Panc1 (cell line): Measurements from ENCODE around the gene APLP1. TPM values are rescaled to one million over a fixed set of nuclear protein-coding genes. Genes with fewer than 3 reads are reported as not detected.

Experiments used
- ATAC-seq: fragments of 200-7000 bp; cut with Tn5 transposase; 2 replicates; pipeline ENCODE4 v1.9.1; 2020; ENCODE audit warnings: mild to moderate bottlenecking, moderate library complexity
- BruUV-seq: library from RNA; stranded (reverse); fragments of 400-500 nt; replicated peaks from 2 replicates; lab custom pipeline; 2021; lab: Mats Ljungman, UMichigan
- CTCF ChIA-PET: fragments of 300-600 bp; sonication (Branson Sonifier 250); formaldehyde crosslinking; loops from one replicate; lab custom pipeline; 2022; ENCODE audit warnings: antibody characterized with exemption; lab: Charles Lee
- POLR2A ChIA-PET: fragments of 300-600 bp; sonication (Branson Sonifier 250); formaldehyde crosslinking; loops from one replicate; lab custom pipeline; 2022; ENCODE audit warnings: antibody characterized with exemption; lab: Charles Lee
- DNase-seq: peaks from one replicate; pipeline ENCODE4 v3.0.0-alpha.2; 2010; ENCODE audit warnings: low read depth, low spot score
- H3K27ac ChIP-seq: 2 replicates; pipeline ENCODE4 v1.5.1; 2011; ENCODE audit warnings: mild to moderate bottlenecking, low read length, inconsistent platforms
- H3K27me3 ChIP-seq: fragments of 200-500 bp; sonication (Bioruptor generic); 2 replicates; pipeline ENCODE4 v1.6.0; 2014; ENCODE audit warnings: low read length, inconsistent platforms; ENCODE audit not compliant: control insufficient read depth, insufficient read depth
- H3K36me3 ChIP-seq: fragments of 200-500 bp; sonication (Bioruptor generic); 2 replicates; pipeline ENCODE4 v1.5.1; 2014; ENCODE audit warnings: inconsistent platforms, mild to moderate bottlenecking, low read length, moderate library complexity; ENCODE audit not compliant: control insufficient read depth, insufficient read depth
- H3K4me1 ChIP-seq: 2 replicates; pipeline ENCODE4 v1.5.1; 2011; ENCODE audit warnings: inconsistent platforms, mild to moderate bottlenecking, low read length, moderate library complexity; ENCODE audit not compliant: control insufficient read depth, insufficient read depth
- H3K4me3 ChIP-seq, 2 experiments: 2 replicates each; pipeline ENCODE4 v1.5.1; 2011 to 2012; ENCODE audit warnings: low read depth in 2 of 2, low read length in 2 of 2, mild to moderate bottlenecking in 2 of 2, inconsistent platforms in 1 of 2, moderate library complexity in 1 of 2
- H3K9me3 ChIP-seq: fragments of 200-500 bp; sonication (Bioruptor generic); 2 replicates; pipeline ENCODE4 v1.5.1; 2014; ENCODE audit warnings: low read depth, mild to moderate bottlenecking, inconsistent platforms, low read length, moderate library complexity; ENCODE audit not compliant: control insufficient read depth, insufficient read depth
- POLR2AphosphoS5 ChIP-seq: IDR thresholded peaks from 2 replicates; pipeline ENCODE4 v1.6.1; 2012; ENCODE audit warnings: mild to moderate bottlenecking, low read depth, low read length, moderate library complexity
- SIN3A ChIP-seq: IDR thresholded peaks from 2 replicates; pipeline ENCODE4 v1.6.1; 2012; ENCODE audit warnings: low read depth, mild to moderate bottlenecking, low read length, moderate library complexity, borderline replicate concordance; ENCODE audit not compliant: insufficient read depth
- TCF7L2 ChIP-seq: IDR thresholded peaks from 2 replicates; pipeline ENCODE4 v1.6.1; 2011; ENCODE audit warnings: mild to moderate bottlenecking, low read depth, low read length, inconsistent platforms
- in situ Hi-C: cut with HindIII; loops from 2 replicates; pipeline ENCODE4 v1.10.0; 2016; ENCODE audit warnings: low sequenced_read_pairs, low pct_unique_long_range_greater_than_20kb
- intact Hi-C: fragments of 100-400 bp; cut with micrococcal nuclease; formaldehyde crosslinking; loops from one replicate; pipeline ENCODE4 v1.10.0; 2022; ENCODE audit not compliant: unreplicated experiment
- total RNA-seq: library from RNA; stranded (reverse); gene quantifications from one replicate; pipeline ENCODE4 v1.2.1, GENCODE V29; 2021; ENCODE audit not compliant: unreplicated experiment
- TF ChIP-seq, protein P1 (sequence below), 2 experiments: IDR thresholded peaks; 2 replicates each; pipeline ENCODE4 v1.6.1; 2011 to 2012; ENCODE audit warnings: low read depth in 2 of 2, control low read depth in 1 of 2, low read length in 1 of 2, mild to moderate bottlenecking in 1 of 2, moderate library complexity in 1 of 2; ENCODE audit not compliant: insufficient read depth in 1 of 2
- TF ChIP-seq, protein P2 (sequence below): fragments of 450-650 bp; IDR thresholded peaks from 2 replicates; pipeline ENCODE4 v1.5.1; 2017; ENCODE audit warnings: mild to moderate bottlenecking

Gene APLP1
- total RNA-seq, 1 experiment from 2014 or later: 74.6 TPM

DNA sequence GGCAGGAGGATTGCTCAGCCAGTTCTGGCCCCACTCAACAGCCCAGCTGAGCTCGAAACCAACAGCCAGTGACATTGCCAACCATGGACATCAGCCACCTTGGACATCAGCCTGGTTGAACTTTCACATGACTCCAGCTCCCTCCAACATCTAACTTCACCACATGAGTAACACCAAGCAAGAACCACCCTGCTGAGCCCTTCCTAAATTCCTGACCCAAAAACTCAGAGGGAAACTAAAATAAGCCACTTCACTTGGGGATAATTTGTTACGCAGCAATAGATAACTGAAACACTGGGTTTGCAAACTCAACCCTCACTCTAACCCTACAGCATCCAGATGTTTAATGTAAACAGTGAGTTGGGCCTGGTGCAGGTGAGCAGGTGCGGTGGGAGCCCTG is 57.1 kb downstream of the APLP1 start:
- Histone ChIP-seq H3K9me3 (peaks cover 6% of the 10 kb centered on the region; the same call in 1 of the 2 replicates), H3K4me3 (no peak overlapping the region), H3K27ac (no peak overlapping the region), H3K4me1 (no peaks in the 10 kb centered on the region), H3K27me3 (no peaks in the 10 kb centered on the region), H3K36me3 (no peaks in the 10 kb centered on the region)
- POLR2A ChIA-PET: no interaction called here
- TF ChIP-seq, protein P1, sequence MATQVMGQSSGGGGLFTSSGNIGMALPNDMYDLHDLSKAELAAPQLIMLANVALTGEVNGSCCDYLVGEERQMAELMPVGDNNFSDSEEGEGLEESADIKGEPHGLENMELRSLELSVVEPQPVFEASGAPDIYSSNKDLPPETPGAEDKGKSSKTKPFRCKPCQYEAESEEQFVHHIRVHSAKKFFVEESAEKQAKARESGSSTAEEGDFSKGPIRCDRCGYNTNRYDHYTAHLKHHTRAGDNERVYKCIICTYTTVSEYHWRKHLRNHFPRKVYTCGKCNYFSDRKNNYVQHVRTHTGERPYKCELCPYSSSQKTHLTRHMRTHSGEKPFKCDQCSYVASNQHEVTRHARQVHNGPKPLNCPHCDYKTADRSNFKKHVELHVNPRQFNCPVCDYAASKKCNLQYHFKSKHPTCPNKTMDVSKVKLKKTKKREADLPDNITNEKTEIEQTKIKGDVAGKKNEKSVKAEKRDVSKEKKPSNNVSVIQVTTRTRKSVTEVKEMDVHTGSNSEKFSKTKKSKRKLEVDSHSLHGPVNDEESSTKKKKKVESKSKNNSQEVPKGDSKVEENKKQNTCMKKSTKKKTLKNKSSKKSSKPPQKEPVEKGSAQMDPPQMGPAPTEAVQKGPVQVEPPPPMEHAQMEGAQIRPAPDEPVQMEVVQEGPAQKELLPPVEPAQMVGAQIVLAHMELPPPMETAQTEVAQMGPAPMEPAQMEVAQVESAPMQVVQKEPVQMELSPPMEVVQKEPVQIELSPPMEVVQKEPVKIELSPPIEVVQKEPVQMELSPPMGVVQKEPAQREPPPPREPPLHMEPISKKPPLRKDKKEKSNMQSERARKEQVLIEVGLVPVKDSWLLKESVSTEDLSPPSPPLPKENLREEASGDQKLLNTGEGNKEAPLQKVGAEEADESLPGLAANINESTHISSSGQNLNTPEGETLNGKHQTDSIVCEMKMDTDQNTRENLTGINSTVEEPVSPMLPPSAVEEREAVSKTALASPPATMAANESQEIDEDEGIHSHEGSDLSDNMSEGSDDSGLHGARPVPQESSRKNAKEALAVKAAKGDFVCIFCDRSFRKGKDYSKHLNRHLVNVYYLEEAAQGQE (IDR thresholded peaks at IDR 0.05; ENCODE audit: insufficient read depth in 1 of 2, low read depth in 2 of 2, low read length in 1 of 2): no peak
- TF ChIP-seq POLR2AphosphoS5 (no peak), TCF7L2 (no peak), SIN3A (no peak)
- TF ChIP-seq, protein P2, sequence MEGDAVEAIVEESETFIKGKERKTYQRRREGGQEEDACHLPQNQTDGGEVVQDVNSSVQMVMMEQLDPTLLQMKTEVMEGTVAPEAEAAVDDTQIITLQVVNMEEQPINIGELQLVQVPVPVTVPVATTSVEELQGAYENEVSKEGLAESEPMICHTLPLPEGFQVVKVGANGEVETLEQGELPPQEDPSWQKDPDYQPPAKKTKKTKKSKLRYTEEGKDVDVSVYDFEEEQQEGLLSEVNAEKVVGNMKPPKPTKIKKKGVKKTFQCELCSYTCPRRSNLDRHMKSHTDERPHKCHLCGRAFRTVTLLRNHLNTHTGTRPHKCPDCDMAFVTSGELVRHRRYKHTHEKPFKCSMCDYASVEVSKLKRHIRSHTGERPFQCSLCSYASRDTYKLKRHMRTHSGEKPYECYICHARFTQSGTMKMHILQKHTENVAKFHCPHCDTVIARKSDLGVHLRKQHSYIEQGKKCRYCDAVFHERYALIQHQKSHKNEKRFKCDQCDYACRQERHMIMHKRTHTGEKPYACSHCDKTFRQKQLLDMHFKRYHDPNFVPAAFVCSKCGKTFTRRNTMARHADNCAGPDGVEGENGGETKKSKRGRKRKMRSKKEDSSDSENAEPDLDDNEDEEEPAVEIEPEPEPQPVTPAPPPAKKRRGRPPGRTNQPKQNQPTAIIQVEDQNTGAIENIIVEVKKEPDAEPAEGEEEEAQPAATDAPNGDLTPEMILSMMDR: no peak
- CTCF ChIA-PET: no interaction called here
- in situ Hi-C loops: no loop called here
- BruUV-seq: no TSS peak
- DNase-seq: no peak
- ATAC-seq: no peak
- intact Hi-C loops: no loop called here

GRCh38 chr19:35928507-35928906 is 60.1 kb downstream of the APLP1 start:
- Histone ChIP-seq H3K27ac (no peak overlapping the region), H3K27me3 (no peaks in the 10 kb centered on the region), H3K9me3 (peaks cover 6% of the 10 kb centered on the region; the same call in 1 of the 2 replicates), H3K4me3 (no peak overlapping the region), H3K4me1 (peaks cover 8% of the 10 kb centered on the region), H3K36me3 (no peaks in the 10 kb centered on the region)
- intact Hi-C loops: no loop called here
- no TSS peak for BruUV-seq
- TF ChIP-seq TCF7L2: no peak
- POLR2A ChIA-PET: no interaction called here
- ATAC-seq (no peak), DNase-seq (no peak)
- CTCF ChIA-PET: no interaction called here
- in situ Hi-C loops: no loop called here

Other genes with a start within 250 kb of the APLP1 start
- 180 TPM for gene RBM42, start 239.5 kb upstream of the APLP1 start, total RNA-seq
- 2.8 TPM for gene ETV2, start 226.8 kb upstream of the APLP1 start, total RNA-seq
- gene COX6B1, start 220.3 kb upstream of the APLP1 start, total RNA-seq: 835 TPM
- gene UPK1A, start 202.1 kb upstream of the APLP1 start, total RNA-seq: 0.67 TPM
- gene ZBTB32, start 164.0 kb upstream of the APLP1 start, total RNA-seq: not detected
- 68.8 TPM for gene KMT2B, start 150.6 kb upstream of the APLP1 start, total RNA-seq
- 12.5 TPM for gene IGFLR1, start 126.1 kb upstream of the APLP1 start, total RNA-seq
- gene U2AF1L4, start 123.2 kb upstream of the APLP1 start, total RNA-seq: 29.8 TPM
- gene PSENEN, start 122.9 kb upstream of the APLP1 start, total RNA-seq: 169 TPM
- gene LIN37, start 120.0 kb upstream of the APLP1 start, total RNA-seq: 23.5 TPM
- gene HSPB6, start 111.5 kb upstream of the APLP1 start, total RNA-seq: 0.87 TPM
- gene PROSER3, start 110.4 kb upstream of the APLP1 start, total RNA-seq: 63.9 TPM
- gene ARHGAP33, start 93.0 kb upstream of the APLP1 start, total RNA-seq: 35.8 TPM
- not detected for gene PRODH2, start 55.7 kb upstream of the APLP1 start, total RNA-seq
- gene NPHS1, start 16.1 kb upstream of the APLP1 start, total RNA-seq: 0.67 TPM
- gene KIRREL2, start 11.7 kb upstream of the APLP1 start, total RNA-seq: 5.0 TPM
- 20.5 TPM for gene NFKBID, start 32.0 kb downstream of the APLP1 start, total RNA-seq
- 2.9 TPM for gene HCST, start 34.0 kb downstream of the APLP1 start, total RNA-seq
- gene TYROBP, start 39.7 kb downstream of the APLP1 start, total RNA-seq: not detected
- 16.7 TPM for gene LRFN3, start 67.8 kb downstream of the APLP1 start, total RNA-seq
- gene SDHAF1, start 126.6 kb downstream of the APLP1 start, total RNA-seq: 19.0 TPM
- gene SYNE4, start 140.2 kb downstream of the APLP1 start, total RNA-seq: 1.1 TPM
- 44.8 TPM for gene ALKBH6, start 145.6 kb downstream of the APLP1 start, total RNA-seq
- 4.7 TPM for gene CLIP3, start 164.3 kb downstream of the APLP1 start, total RNA-seq
- 9.6 TPM for gene THAP8, start 185.7 kb downstream of the APLP1 start, total RNA-seq
- 51.4 TPM for gene WDR62, start 186.3 kb downstream of the APLP1 start, total RNA-seq
- gene OVOL3, start 242.6 kb downstream of the APLP1 start, total RNA-seq: 0.44 TPM
- gene POLR2I, start 246.3 kb downstream of the APLP1 start, total RNA-seq: 174 TPM
- 496 TPM for gene TBCB, start 246.9 kb downstream of the APLP1 start, total RNA-seq